OCI-LY7 (cell line): ENCODE results near the gene KRT86.

Experiments used
- CTCF ChIP-seq: fragments of 200-600 bp; sonication (generic); conservative IDR thresholded peaks from 2 replicates; pipeline ENCODE4 v1.5.1; 2014; ENCODE audit warnings: mild to moderate bottlenecking, antibody characterized with exemption, low read length, moderate library complexity, mixed read lengths
- EZH2phosphoT487 ChIP-seq: fragments of 200-600 bp; sonication (generic); IDR thresholded peaks from 2 replicates; pipeline ENCODE4 v1.6.1; 2018; ENCODE audit warnings: low read depth, borderline replicate concordance, mild to moderate bottlenecking, mixed run types, antibody characterized with exemption, low read length, moderate library complexity, mixed read lengths

GRCh38 chr12:52313461-52313860, 39.0 kb downstream of the KRT86 start:
- TF ChIP-seq CTCF = no peak
- TF ChIP-seq EZH2phosphoT487 = no peak
